ENCODE results near the gene ASIC3.
A peak's percentile ranks its signal among the peaks of the same experiment; 100 is the strongest.

ASIC3 gene

DNA sequence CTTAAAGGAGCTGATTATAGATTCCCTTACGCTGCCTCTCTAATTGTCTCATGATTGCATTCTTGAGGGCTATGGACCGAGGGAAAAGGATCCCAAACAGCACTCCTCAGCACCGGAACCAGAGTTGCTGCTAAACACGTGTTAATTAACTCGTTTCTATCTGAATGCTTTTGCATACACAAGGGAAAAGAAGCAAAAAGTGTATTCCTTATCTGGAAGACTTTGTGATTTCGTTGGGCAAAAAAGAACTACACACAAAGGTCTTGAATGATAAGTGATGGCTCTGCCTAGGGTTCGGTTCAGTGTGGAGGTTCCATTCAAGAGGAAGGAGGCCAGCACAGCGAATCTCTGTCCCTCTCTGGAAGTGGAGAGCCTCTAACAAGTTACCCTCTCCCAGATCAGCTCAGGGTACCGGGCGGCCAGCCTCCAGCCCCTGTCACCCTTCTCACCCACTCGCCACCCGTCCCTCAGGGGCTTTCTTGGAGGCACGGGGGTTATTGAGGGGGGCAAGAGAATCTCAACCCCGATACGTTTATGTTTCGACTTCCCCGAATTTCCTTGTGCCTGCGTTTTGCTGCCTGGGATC is 10.5 kb downstream of the ASIC3 start:
- no peak for DNase-seq

- peak; percentile 25 for DNase-seq
Observed at GRCh38 chr7:151059367-151060112, 11.2 kb downstream of the ASIC3 start, which contains the start of gene SLC4A2. Gene SLC4A2 (plus strand): TSS chr7:151059589. CDS start chr7:151061988, 2,399 bp downstream.

DNA sequence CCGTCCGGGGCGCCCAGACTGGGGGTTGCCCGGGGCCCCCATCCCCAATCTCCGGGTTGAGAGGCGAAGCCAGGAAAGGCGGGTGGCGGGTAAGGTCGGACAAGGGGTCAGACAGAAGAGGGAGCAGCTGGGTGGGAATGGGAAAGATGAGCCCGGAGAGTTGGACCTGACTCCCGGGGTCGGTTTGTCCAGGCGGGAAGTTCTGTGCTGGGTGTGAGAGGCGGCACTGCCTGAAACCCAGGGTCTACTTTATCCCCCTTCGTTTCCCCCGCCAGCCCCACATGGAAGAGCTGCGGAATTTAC is 11.7 kb downstream of the ASIC3 start:
- no peak for DNase-seq

DNA sequence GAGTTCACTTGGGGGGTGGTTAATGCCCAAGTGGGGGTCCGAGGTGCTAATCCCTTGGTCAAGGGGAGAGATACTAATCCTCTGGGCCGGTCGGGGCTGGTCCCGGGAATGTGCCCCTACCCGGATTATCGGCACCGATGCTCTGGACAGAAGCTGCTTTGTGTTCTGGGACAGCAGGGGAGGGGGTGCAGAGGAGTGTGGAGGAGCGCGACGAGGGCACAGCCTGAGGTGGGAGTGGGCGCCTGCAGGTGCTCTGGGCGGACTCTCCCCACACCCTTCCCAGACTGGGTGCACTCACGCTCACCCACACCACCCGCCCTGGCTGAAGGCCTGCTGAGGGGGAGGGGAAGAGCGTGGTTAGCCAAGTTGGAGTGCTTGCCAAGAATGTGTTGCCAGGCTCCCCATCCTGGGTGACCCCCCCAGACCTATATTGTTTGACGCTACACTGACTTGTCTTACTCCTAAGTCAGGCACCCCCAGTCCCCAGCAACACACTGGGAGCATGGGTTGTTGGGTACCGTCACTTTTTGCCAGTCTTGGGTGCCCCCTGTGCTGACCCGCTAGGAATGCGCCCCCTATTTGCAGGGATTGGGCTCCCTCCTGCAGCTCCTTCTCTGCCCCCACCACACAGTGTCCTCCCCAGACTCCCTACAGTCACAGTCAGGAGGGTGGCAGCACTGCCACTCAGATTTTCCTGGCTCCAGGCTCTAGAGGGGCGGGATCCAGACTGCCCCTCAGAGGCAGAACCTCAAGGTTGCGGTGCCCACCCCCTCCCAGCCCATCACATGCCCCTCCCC is 12.3 kb downstream of the ASIC3 start:
- DNase-seq = no peak

DNA sequence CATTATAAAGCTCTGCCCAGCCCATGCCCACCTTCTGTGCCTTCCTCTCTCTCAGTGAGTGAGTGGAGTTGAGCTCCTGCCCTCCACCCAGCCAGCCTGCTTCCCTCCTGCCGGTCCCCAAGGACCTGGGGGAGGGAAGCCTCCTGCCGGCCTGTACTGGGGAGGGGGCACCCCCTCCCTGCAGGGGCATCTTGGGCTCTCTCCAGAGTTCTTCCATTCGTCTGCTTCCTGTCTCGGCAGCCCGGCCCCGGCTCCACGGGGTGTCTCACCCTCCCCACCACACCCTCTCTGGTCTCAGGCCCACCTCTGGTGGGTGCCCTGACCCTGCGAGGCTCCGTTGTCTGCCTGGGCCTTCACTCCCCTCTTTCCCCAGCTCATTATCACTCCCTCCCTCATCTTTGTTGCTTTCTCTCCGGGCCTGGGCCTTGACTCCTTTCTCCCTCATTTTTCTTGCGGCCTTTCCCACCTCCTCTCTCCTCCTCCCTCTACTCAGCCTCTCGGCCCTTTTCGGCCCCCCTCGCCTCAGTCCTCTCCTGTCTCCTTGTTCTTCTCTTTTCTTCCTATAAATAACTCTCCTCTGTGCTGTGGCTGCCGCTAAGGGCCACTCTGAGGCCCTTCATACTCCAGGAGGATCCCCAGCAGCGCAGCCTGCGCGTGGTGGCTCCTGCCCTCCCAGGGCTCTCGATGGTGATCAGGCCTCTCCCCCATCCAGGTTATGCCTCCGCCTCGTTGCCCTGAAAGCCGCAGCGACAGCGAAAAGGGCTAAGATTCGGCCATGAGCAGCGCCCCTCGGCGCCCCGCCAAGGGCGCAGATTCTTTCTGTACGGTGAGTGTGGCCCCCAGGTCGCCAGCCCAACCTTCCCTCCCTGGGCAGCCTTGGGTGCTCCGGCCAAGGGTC is 13.1 kb downstream of the ASIC3 start:
- no peak for DNase-seq

DNA sequence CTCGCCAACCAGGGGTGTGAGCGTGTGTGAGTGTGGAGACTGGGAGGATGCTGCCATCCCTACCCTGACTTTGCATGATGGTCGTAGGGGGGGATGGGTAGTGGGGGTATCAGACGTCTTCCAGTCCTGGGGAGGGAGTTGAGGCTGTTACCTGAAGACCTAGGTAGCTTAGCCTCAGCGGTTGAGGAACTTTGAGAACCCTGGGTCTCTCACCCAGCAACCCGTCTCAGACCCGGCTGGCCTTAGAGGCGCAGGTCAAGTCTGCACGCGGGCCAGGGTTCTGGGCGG is 13.7 kb downstream of the ASIC3 start:
- no peak for DNase-seq

DNA sequence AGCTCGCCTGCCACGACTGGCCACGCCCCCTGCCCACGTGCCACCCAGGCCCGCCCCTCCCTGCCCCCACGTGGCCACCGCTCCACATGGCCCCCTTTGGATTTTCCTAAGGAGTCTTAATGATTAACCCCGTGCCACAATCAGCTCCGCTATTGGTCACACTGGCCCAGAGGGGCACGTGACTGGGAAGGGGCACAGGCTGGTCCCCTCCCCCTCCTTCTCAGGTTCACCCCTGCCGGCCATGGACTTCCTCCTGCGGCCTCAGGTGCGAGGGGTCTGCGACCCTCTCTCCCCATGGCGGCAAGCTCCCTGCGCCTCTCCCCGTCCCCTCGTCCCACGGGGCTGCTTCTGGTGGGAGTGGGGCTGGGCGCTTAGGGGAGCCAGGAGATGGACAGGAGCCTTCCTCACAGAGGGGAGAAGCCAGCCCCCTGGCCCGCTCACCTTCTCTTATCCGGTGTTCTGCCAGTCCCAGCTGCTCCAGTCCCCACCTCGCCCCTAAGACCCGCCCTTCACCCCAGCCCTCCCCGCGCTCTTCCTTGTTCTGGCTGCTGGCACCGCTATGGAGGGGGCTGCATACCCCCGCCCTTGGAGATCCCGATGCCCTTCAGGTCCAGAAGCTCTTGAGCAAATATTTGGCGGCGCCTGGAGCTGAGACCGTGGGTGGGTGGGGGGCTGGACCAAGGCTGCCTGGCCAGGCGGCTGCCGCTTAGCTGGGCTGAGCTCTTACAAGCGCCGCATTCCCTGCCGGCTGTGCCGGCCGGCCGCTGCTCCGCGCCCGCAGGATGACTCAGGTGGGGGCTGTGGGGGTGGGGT is 14.3 kb downstream of the ASIC3 start:
- DNase-seq = no peak

- DNase-seq = no peak
Observed at GRCh38 chr7:151063212-151063561, 14.9 kb downstream of the ASIC3 start.

DNA sequence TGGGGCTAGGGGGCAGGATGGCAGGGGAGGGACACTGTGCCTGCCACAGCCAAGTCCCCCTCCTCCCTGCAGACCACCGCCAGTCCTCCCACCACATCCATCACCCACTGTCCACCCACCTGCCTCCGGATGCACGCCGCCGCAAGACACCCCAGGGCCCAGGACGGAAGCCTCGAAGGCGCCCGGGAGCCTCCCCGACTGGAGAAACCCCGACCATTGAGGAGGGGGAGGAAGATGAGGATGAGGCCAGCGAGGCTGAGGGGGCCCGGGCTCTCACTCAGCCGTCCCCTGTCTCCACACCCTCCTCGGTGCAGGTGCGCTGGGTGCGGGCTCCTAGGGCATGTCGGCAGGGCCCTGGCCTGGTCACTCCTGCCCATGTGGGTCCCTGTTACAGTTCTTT is 16.1 kb downstream of the ASIC3 start:
- no peak for DNase-seq

- DNase-seq = no peak
Observed at GRCh38 chr7:151064993-151065392, 16.7 kb downstream of the ASIC3 start.

DNA sequence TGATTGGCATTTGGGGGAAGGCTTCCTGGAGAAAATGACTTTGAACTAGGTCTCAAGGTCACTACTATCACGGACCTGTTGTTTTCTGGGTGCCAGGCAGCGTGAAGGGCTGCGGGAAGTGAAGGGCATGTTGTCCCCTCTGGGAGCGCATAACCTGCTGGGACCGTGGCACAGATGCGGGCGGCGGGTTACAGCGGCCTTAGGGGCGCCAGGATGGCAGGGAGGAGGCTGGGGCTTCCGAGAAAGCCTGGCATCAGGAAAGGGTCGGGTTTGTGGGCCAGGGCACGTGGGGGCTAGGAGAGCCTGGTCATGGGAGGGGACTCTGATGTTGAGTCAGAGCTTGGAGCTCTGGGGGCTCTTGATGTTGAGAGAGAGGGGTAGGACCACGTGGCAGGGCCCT is 17.2 kb downstream of the ASIC3 start:
- DNase-seq = no peak

GRCh38 chr7:151066273-151066974 is 18.1 kb downstream of the ASIC3 start:
- DNase-seq = no peak

DNA sequence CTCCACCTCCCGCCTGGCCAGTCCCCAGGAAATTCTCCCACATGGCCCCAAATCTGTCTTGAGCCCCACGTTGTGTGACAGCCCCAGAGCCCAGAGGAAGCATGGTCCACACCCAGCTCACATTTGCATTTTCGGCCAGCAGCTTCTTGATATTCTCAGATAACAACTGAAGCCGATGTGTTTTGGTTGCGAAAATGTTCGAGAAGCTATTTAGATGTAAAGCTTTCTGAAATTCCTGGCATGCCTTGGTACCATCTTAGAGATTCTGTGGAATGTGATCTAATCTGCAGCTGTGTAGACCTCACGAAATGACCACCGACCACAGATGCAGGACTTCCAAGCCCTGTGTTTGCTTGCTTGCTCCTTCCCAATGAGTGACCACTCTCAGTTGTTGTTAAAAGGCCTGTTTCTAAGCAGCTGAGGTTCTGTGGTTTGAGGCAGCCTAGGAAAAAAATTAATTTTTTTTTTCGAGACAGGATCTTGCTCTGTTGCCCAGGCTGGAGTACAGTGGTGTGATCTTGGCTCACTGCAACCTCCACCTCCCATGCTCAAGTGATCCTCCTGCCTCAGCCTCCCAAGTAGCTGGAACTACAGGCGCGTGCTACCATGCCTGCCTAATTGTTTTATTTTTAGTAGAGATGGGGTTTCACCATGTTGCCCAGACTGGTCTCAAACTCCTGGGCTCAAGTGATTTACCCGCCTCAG is 19.9 kb downstream of the ASIC3 start:
- no peak for DNase-seq

DNA sequence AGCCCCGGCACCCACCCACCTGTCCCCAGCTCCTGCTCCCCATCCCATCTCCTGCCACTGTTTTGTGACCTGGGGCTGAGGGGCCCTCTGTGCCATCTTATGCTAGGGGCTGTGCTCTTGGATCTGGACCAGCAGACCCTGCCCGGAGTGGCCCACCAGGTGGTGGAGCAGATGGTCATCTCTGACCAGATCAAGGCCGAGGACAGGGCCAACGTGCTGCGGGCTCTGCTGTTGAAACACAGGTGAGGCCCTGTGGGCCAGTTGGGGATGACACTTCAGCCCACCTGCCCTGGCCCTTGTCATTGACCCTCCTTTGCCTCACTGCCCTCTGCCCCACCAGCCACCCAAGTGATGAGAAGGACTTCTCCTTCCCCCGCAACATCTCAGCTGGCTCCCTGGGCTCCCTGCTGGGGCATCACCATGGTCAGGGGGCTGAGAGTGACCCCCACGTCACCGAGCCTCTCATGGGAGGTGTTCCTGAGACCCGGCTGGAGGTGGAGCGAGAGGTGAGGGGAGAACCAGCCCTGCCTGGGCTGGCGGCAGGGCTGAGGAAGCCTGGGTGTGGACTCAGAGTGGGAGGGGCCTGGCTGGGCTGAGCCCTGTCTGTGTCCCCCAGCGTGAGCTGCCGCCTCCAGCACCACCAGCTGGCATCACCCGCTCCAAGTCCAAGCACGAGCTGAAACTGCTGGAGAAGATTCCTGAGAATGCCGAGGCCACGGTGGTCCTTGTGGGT is 21.7 kb downstream of the ASIC3 start:
- DNase-seq = no peak

DNA sequence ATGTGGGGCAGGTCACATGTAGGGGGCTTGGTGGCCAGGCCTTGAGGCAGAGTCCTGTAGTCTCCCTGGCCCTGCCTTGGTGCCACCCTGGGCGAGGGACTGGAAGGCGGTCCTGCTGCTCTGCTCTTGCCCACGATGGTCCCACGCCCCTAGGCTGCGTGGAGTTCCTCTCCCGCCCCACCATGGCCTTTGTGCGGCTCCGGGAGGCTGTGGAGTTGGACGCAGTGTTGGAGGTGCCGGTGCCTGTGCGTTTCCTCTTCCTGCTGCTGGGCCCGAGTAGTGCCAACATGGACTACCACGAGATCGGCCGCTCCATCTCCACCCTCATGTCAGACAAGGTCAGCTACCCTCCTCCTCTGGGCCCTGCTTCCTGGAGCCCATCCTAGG is 22.2 kb downstream of the ASIC3 start:
- no peak for DNase-seq

DNA sequence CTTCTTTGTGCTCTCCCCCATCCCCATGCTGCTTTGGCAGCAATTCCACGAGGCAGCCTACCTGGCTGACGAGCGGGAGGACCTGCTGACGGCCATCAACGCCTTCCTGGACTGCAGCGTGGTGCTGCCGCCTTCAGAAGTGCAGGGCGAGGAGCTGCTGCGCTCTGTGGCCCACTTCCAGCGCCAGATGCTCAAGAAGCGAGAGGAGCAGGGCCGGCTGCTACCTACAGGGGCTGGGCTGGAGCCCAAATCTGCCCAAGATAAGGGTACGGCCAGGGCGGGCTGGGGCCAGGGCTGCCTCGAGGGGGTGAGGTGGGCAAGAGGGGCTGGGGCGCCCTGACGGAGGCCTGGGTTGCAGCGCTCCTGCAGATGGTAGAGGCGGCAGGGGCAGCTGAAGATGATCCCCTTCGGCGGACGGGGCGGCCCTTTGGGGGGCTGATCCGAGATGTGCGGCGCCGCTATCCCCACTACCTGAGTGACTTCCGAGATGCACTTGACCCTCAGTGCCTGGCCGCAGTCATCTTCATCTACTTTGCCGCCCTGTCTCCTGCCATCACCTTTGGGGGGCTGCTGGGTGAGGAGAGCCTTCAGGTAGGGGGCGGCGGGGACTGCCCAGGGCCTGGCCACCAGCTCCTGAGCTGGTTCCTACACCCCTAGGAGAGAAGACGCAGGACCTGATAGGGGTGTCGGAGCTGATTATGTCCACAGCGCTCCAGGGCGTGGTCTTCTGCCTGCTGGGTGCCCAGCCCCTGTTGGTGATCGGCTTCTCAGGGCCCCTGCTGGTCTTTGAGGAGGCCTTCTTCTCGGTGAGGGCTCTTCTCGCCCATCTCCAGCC is 22.9 kb downstream of the ASIC3 start:
- DNase-seq = no peak

DNA sequence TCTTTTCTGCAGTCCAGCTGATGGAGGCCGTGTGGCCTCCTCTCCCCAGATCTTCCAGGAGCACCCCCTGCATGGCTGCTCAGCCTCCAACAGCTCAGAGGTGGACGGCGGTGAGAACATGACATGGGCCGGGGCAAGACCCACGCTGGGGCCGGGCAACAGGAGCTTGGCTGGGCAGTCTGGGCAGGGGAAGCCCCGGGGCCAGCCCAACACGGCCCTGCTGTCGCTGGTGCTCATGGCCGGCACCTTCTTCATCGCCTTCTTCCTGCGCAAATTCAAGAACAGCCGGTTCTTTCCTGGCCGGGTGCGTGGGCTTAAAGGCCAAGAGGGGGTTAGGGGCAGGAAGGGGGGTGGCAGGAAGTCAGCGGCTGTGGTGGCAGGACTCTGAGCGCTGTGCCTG is 25.7 kb downstream of the ASIC3 start:
- no peak for DNase-seq

DNA sequence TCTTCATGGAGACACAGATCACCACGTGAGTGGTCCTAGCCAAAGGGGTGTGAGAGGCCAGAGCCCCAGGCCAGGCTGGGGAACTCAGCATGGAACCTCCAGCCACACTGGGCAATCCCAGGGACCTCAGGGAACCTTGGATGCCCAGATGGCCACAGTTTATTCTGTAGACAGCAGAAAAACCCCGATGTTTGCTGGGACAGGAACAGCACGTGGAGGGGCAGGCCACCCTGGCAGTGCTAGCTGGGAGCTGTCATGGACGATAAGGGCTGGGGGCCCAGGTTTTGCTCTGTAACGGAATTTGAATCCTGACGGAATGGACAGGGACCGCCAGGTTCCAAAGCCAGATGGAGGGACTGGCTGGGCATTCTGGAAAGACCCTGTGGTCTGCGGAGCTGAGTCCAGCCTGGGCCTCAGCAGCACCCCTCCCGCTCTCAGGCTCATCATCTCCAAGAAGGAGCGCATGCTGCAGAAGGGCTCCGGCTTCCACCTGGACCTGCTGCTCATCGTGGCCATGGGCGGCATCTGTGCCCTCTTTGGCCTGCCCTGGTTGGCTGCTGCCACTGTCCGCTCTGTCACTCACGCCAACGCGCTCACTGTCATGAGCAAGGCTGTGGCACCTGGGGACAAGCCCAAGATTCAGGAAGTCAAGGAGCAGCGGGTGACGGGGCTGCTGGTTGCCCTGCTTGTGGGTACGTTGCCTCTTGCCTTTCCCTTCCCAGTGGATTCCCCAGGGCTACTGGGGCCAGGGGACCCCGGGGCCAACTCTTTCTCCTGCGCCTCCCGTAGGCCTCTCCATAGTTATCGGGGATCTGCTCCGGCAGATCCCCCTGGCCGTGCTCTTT is 26.7 kb downstream of the ASIC3 start:
- no peak for DNase-seq

GRCh38 chr7:151075662-151075971 is 27.3 kb downstream of the ASIC3 start:
- DNase-seq = no peak
